Measurements from ENCODE around the gene IGBP1.
"Not testable (repeated sequence)": the region's sequence is repeated elsewhere in the genome, so short reads cannot be mapped to it uniquely, and the experiment has no call there.

The IGBP1 gene

GRCh38 chrX:70168238-70169188 is 35.3 kb downstream of the IGBP1 start:
- DNase-seq (ENCODE audit: low read depth), result peak; percentile 30

GRCh38 chrX:70169281-70169680 is 36.0 kb downstream of the IGBP1 start:
- no peak for DNase-seq (ENCODE audit: low read depth)

- no peak for DNase-seq (ENCODE audit: low read depth)
Observed at GRCh38 chrX:70171624-70172023, 38.4 kb downstream of the IGBP1 start.

GRCh38 chrX:70172221-70172620 is 39.0 kb downstream of the IGBP1 start:
- no peak for DNase-seq (ENCODE audit: low read depth)

GRCh38 chrX:70172964-70173363 is 39.7 kb downstream of the IGBP1 start:
- no peak for DNase-seq (ENCODE audit: low read depth)

- DNase-seq (ENCODE audit: low read depth), result peak; percentile 9
Observed at GRCh38 chrX:70174754-70175153, 41.5 kb downstream of the IGBP1 start.

GRCh38 chrX:70175338-70175737 is 42.1 kb downstream of the IGBP1 start:
- DNase-seq (ENCODE audit: low read depth), result no peak

- no peak for DNase-seq (ENCODE audit: low read depth)
Observed at GRCh38 chrX:70176938-70177533, 43.8 kb downstream of the IGBP1 start, which contains the start of gene DGAT2L6. Gene DGAT2L6, plus strand, starts transcription at chrX:70177483. Its CDS starts 100 bp downstream, at chrX:70177583.

DNA sequence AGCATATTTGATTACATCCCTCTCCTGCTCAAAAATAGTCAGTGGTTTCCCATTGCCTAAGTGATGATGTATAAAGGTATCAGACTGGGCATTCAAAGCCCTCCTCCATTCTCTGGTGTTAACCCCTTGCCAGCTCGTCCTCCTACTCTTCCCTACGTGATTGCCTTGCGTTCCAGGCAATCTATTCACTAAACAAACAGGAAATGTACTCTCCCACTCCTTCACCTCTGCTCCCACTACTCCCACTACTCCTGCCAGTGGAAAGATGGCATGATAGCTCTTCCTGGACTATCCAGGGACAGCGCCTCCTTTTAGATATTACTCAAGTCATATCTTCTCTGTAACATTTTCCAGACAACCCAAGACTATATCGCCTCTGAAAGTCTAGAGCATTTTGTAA is 49.8 kb downstream of the IGBP1 start:
- DNase-seq (ENCODE audit: low read depth), result no peak

GRCh38 chrX:70190225-70190624 is 57.0 kb downstream of the IGBP1 start:
- DNase-seq (ENCODE audit: low read depth), result no peak

DNA sequence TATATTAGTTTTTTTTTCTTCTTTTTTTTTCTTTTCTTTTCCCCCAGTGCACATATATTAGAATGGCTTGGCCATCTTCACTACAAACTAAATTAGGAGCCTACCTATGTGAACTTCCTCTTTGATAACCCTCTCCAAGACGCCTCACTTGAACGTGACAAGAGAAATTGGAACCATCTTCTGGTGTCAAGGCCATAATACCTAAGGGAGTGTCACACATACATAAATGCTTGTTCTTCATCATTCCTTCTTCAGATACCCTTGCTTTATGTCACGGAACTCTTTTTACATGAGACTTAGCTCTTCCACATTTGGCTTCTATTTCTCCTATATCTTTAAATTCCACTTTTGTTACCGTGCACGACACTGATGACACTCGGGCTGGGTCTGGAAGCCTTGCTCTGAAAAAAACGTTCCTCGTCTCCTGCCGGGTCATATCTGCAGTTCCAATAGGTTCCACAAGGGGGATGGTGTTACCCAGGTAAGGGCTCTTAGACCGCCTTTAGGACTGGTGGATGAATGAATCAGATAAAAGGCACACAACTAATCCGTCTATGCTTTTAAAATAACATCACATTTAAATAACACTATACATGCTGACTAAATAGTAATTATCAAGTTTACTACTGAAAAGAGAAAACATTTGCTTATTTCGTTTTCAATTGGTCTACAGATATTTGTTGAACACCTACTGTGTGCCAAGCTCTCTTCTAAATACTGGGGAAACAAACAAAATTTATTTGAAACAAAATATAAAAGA is 63.9 kb downstream of the IGBP1 start:
- peak; percentile 20 for DNase-seq (ENCODE audit: low read depth)

GRCh38 chrX:70201732-70202131 is 68.5 kb downstream of the IGBP1 start:
- no peak for DNase-seq (ENCODE audit: low read depth)

DNA sequence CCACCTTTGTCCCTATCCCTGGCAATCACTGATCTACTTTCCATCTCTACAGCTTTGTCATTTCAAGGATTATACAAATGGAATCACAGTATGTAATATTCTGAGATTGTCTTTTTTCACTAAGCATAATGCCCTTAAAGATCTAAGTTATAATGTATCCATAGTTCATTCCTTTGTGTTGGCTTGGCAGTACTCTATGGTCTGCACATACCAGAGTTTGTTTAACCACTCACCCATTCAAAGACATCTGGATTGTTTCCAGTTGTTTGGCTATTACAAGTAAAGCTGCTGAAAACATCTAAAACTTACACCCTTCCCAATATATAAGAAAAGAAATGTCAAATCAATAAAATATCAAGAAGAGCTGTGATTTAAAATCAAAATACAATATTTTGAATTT is 75.2 kb downstream of the IGBP1 start:
- DNase-seq (ENCODE audit: low read depth), result no peak

DNA sequence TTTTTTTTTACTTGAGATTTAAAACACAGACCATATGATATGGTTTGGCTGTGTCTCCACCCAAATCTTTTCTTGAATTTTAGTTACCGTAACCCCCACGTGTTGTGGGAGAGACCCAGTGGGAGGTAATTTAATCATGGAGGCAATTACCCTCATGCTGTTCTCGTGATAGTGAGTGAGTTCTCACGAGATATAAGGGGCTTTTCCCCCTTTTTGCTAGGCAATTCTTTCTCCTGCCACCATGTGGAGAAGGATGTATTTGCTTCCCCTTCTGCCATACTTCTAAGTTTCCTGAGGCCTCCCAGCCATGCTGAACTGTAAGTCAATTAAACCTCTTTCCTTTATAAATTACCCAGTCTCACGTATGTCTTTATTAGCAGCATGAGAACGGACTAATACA is 76.3 kb downstream of the IGBP1 start:
- not testable (repeated sequence) for DNase-seq (ENCODE audit: low read depth)
